ENCODE data around the gene WAPL.

WAPL gene

GRCh38 chr10:86391236-86391840 is 130.3 kb downstream of the WAPL start:
- TF ChIP-seq REST (IDR thresholded peaks at IDR 0.05; ENCODE audit: low read depth) (no peak), TCF12 (IDR thresholded peaks at IDR 0.05; ENCODE audit: low read depth) (no peak), FOXM1 (IDR thresholded peaks at IDR 0.05; ENCODE audit: borderline replicate concordance, low read depth) (no peak), EGR1 (IDR thresholded peaks at IDR 0.05) (no peak), NFIC (IDR thresholded peaks at IDR 0.05) (no peak), TEAD4 (IDR thresholded peaks at IDR 0.05) (no peak), MAX (IDR thresholded peaks at IDR 0.05) (no peak), RAD21 (IDR thresholded peaks at IDR 0.05; ENCODE audit: low read depth) (no peak), YY1 (IDR thresholded peaks at IDR 0.05; ENCODE audit: low read depth) (no peak)
- TF ChIP-seq, protein P1, sequence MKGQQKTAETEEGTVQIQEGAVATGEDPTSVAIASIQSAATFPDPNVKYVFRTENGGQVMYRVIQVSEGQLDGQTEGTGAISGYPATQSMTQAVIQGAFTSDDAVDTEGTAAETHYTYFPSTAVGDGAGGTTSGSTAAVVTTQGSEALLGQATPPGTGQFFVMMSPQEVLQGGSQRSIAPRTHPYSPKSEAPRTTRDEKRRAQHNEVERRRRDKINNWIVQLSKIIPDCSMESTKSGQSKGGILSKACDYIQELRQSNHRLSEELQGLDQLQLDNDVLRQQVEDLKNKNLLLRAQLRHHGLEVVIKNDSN (IDR thresholded peaks at IDR 0.05): no peak

GRCh38 chr10:86390337-86391120 is 131.1 kb downstream of the WAPL start:
- TF ChIP-seq EGR1 (IDR thresholded peaks at IDR 0.05): no peak
- TF ChIP-seq FOXM1 (IDR thresholded peaks at IDR 0.05; ENCODE audit: borderline replicate concordance, low read depth): no peak
- no peak for TF ChIP-seq REST (IDR thresholded peaks at IDR 0.05; ENCODE audit: low read depth)
- TF ChIP-seq TAF1 (IDR thresholded peaks at IDR 0.05; ENCODE audit: low read depth): no peak
- TF ChIP-seq, protein P1 (IDR thresholded peaks at IDR 0.05): no peak
- TF ChIP-seq NFIC (IDR thresholded peaks at IDR 0.05): no peak
- TF ChIP-seq CEBPB (IDR thresholded peaks at IDR 0.05): no peak
- TF ChIP-seq YY1 (IDR thresholded peaks at IDR 0.05; ENCODE audit: low read depth): no peak
- TF ChIP-seq CREB1 (IDR thresholded peaks at IDR 0.05; ENCODE audit: low read depth): no peak

GRCh38 chr10:86389441-86390193 is 132.0 kb downstream of the WAPL start:
- no peak for TF ChIP-seq REST (IDR thresholded peaks at IDR 0.05; ENCODE audit: low read depth)
- no peak for TF ChIP-seq MAX (IDR thresholded peaks at IDR 0.05)
- no peak for TF ChIP-seq CREB1 (IDR thresholded peaks at IDR 0.05; ENCODE audit: low read depth)
- no peak for TF ChIP-seq TCF12 (IDR thresholded peaks at IDR 0.05; ENCODE audit: low read depth)
- TF ChIP-seq RAD21 (IDR thresholded peaks at IDR 0.05; ENCODE audit: low read depth): no peak
- TF ChIP-seq CEBPB (IDR thresholded peaks at IDR 0.05): no peak
- no peak for TF ChIP-seq YY1 (IDR thresholded peaks at IDR 0.05; ENCODE audit: low read depth)
- no peak for TF ChIP-seq EGR1 (IDR thresholded peaks at IDR 0.05)
- no peak for TF ChIP-seq NFIC (IDR thresholded peaks at IDR 0.05)
- no peak for TF ChIP-seq TAF1 (IDR thresholded peaks at IDR 0.05; ENCODE audit: low read depth)
- TF ChIP-seq TEAD4 (IDR thresholded peaks at IDR 0.05): no peak
- TF ChIP-seq ZBTB7A (IDR thresholded peaks at IDR 0.05; ENCODE audit: low read depth): no peak
- TF ChIP-seq EP300 (IDR thresholded peaks at IDR 0.05; ENCODE audit: borderline replicate concordance): no peak

Measured in Ishikawa (cell line).